ENCODE measurements around the gene MAPKBP1. TPM values are rescaled to one million over a fixed set of nuclear protein-coding genes. Genes with fewer than 3 reads are reported as not detected.

The MAPKBP1 gene
- total RNA-seq, 2 experiments from 2014 or later: 14.5 to 17.4 TPM

GRCh38 chr15:41862515-41863116 lies 88.3 kb downstream of the MAPKBP1 start:
- H4K20me1 ChIP-seq (ENCODE audit: insufficient read depth, low read length): no peaks in the 10 kb centered on the region
- no peaks in the 10 kb centered on the region for H3K9me3 ChIP-seq (ENCODE audit: low read length)
- no peak overlapping the region for H2AFZ ChIP-seq (ENCODE audit: low read length)
- no TSS peak for BruUV-seq (replicated peaks)
- H3K79me2 ChIP-seq (ENCODE audit: insufficient read depth, low read depth, low read length): no peaks in the 10 kb centered on the region
- no peaks in the 10 kb centered on the region for H3K36me3 ChIP-seq (ENCODE audit: insufficient read depth, low read length)
- no peak overlapping the region for H3K27ac ChIP-seq (ENCODE audit: low read depth, low read length, poor library complexity, severe bottlenecking)
- peaks cover 9% of the 10 kb centered on the region for H3K4me1 ChIP-seq (ENCODE audit: insufficient read depth, low read length, poor library complexity, severe bottlenecking)
- TF ChIP-seq EZH2phosphoT487 (IDR thresholded peaks at IDR 0.05; ENCODE audit: borderline replicate concordance, low read depth, low read length) (no peak), CTCF (conservative IDR thresholded peaks at IDR 0.05; ENCODE audit: low read length) (no peak)
- H3K4me2 ChIP-seq (ENCODE audit: low read length): no peak overlapping the region
- intact Hi-C loops (cut with micrococcal nuclease; ENCODE audit: unreplicated experiment): no loop called here
- POLR2A ChIA-PET: interaction anchor here (0.5 kb wide), 1 partner anchor 159 kb away, joined by 3 read pairs; no protein-coding TSS in a partner anchor
- CTCF ChIA-PET (ENCODE audit: unreplicated experiment): no interaction called here
- no peak for DNase-seq (ENCODE audit: low spot score)
- no peak overlapping the region for H3K4me3 ChIP-seq (ENCODE audit: low read depth, low read length, poor library complexity, severe bottlenecking)
- no peaks in the 10 kb centered on the region for H3K9me2 ChIP-seq (ENCODE audit: insufficient read depth, low read length)

GRCh38 chr15:41865490-41866055 lies 91.3 kb downstream of the MAPKBP1 start:
- no peaks in the 10 kb centered on the region for H3K4me1 ChIP-seq (ENCODE audit: insufficient read depth, low read length, poor library complexity, severe bottlenecking)
- intact Hi-C loops (cut with micrococcal nuclease; ENCODE audit: unreplicated experiment): no loop called here
- no peak for TF ChIP-seq CTCF (conservative IDR thresholded peaks at IDR 0.05; ENCODE audit: low read length)
- no peak for TF ChIP-seq EZH2phosphoT487 (IDR thresholded peaks at IDR 0.05; ENCODE audit: borderline replicate concordance, low read depth, low read length)
- no peak overlapping the region for H3K27ac ChIP-seq (ENCODE audit: low read depth, low read length, poor library complexity, severe bottlenecking)
- no peak overlapping the region for H3K4me2 ChIP-seq (ENCODE audit: low read length)
- POLR2A ChIA-PET: no interaction called here
- no TSS peak for BruUV-seq (replicated peaks)
- H3K4me3 ChIP-seq (ENCODE audit: low read depth, low read length, poor library complexity, severe bottlenecking): no peak overlapping the region
- no peaks in the 10 kb centered on the region for H4K20me1 ChIP-seq (ENCODE audit: insufficient read depth, low read length)
- no peaks in the 10 kb centered on the region for H3K36me3 ChIP-seq (ENCODE audit: insufficient read depth, low read length)
- CTCF ChIA-PET (ENCODE audit: unreplicated experiment): no interaction called here
- H3K9me2 ChIP-seq (ENCODE audit: insufficient read depth, low read length): no peaks in the 10 kb centered on the region
- no peak overlapping the region for H2AFZ ChIP-seq (ENCODE audit: low read length)
- no peaks in the 10 kb centered on the region for H3K9me3 ChIP-seq (ENCODE audit: low read length)
- no peaks in the 10 kb centered on the region for H3K79me2 ChIP-seq (ENCODE audit: insufficient read depth, low read depth, low read length)
- no peak for DNase-seq (ENCODE audit: low spot score)

GRCh38 chr15:41866263-41866703 lies 92.0 kb downstream of the MAPKBP1 start:
- Histone ChIP-seq H2AFZ (ENCODE audit: low read length) (no peak overlapping the region), H4K20me1 (ENCODE audit: insufficient read depth, low read length) (no peaks in the 10 kb centered on the region), H3K36me3 (ENCODE audit: insufficient read depth, low read length) (no peaks in the 10 kb centered on the region), H3K4me3 (ENCODE audit: low read depth, low read length, poor library complexity, severe bottlenecking) (no peak overlapping the region), H3K9me2 (ENCODE audit: insufficient read depth, low read length) (no peaks in the 10 kb centered on the region), H3K4me1 (ENCODE audit: insufficient read depth, low read length, poor library complexity, severe bottlenecking) (no peaks in the 10 kb centered on the region), H3K4me2 (ENCODE audit: low read length) (no peak overlapping the region), H3K79me2 (ENCODE audit: insufficient read depth, low read depth, low read length) (no peaks in the 10 kb centered on the region), H3K9me3 (ENCODE audit: low read length) (no peaks in the 10 kb centered on the region), H3K27ac (ENCODE audit: low read depth, low read length, poor library complexity, severe bottlenecking) (no peak overlapping the region)
- BruUV-seq (replicated peaks): no TSS peak
- intact Hi-C loops (cut with micrococcal nuclease; ENCODE audit: unreplicated experiment): no loop called here
- TF ChIP-seq EZH2phosphoT487 (IDR thresholded peaks at IDR 0.05; ENCODE audit: borderline replicate concordance, low read depth, low read length) (no peak), CTCF (conservative IDR thresholded peaks at IDR 0.05; ENCODE audit: low read length) (no peak)
- CTCF ChIA-PET (ENCODE audit: unreplicated experiment): no interaction called here
- POLR2A ChIA-PET: no interaction called here
- no peak for DNase-seq (ENCODE audit: low spot score)
